HepG2 (cell line): Measurements from ENCODE around the gene VSIG10L2. TPM values are rescaled to one million over a fixed set of nuclear protein-coding genes. Genes with fewer than 3 reads are reported as not detected.

Experiments used
- CEBPZ ChIP-seq: IDR thresholded peaks from 2 replicates; pipeline ENCODE4 v1.6.1; 2012; ENCODE audit warnings: low read length, improper control_type of control experiment
- KDM5A ChIP-seq: fragments of 200-600 bp; sonication (generic); IDR thresholded peaks from 2 replicates; pipeline ENCODE4 v1.7.0; 2018; ENCODE audit warnings: antibody characterized with exemption, mild to moderate bottlenecking, low read length, borderline replicate concordance
- MED13 ChIP-seq: sonication (generic); formaldehyde crosslinking; IDR thresholded peaks from 2 replicates; pipeline ENCODE4 v1.5.0; 2020; ENCODE audit warnings: missing genetic modification reagents
- NFE2 ChIP-seq: sonication (generic); formaldehyde crosslinking; IDR thresholded peaks from 2 replicates; pipeline ENCODE4 v1.4.0; 2020; ENCODE audit warnings: missing genetic modification reagents
- ZNF124 ChIP-seq: sonication (generic); formaldehyde crosslinking; IDR thresholded peaks from 2 replicates; pipeline ENCODE4 v1.4.0; 2020; ENCODE audit warnings: missing genetic modification reagents
- ZNF841 ChIP-seq: sonication (generic); formaldehyde crosslinking; IDR thresholded peaks from 2 replicates; pipeline ENCODE4 v1.8.1; 2023; ENCODE audit warnings: missing genetic modification reagents, borderline replicate concordance
- polyA plus RNA-seq, 8 experiments: library from polyadenylated mRNA; depleted of rRNA in 3 of 8; stranded (reverse) in 7 of 8; unstranded in 1 of 8; fragments of >200 nt; fragmentation: Illumina TruSeq in 4 of 8; extraction: Trizol in 4 of 8; gene quantifications; 2 replicates each; pipeline versions ENCODE4 v1.2.1 to v1.2.3, GENCODE V29; 2011 to 2016; ENCODE audit warnings: low read depth in 4 of 8, missing spikeins in 1 of 8, mixed read lengths in 1 of 8; ENCODE audit not compliant: insufficient read depth in 1 of 8
- total RNA-seq, 5 experiments: library from RNA; depleted of rRNA; stranded (reverse); fragments of >200 nt; fragmentation: Illumina TruSeq; extraction: Trizol; gene quantifications; 2 replicates each; pipeline ENCODE4 v1.2.3, GENCODE V29; 2016; ENCODE audit warnings: low read depth in 1 of 5
- TF ChIP-seq, protein P1 (sequence below): sonication (generic); formaldehyde crosslinking; IDR thresholded peaks from 2 replicates; pipeline ENCODE4 v1.4.0; 2020; ENCODE audit warnings: missing genetic modification reagents

VSIG10L2 gene
- total and polyA plus RNA-seq, 2 of the 13 experiments (the other 11 are each of a cell fraction or from before 2014, with no cell fraction given) = 0.21 TPM; not detected in 1

DNA sequence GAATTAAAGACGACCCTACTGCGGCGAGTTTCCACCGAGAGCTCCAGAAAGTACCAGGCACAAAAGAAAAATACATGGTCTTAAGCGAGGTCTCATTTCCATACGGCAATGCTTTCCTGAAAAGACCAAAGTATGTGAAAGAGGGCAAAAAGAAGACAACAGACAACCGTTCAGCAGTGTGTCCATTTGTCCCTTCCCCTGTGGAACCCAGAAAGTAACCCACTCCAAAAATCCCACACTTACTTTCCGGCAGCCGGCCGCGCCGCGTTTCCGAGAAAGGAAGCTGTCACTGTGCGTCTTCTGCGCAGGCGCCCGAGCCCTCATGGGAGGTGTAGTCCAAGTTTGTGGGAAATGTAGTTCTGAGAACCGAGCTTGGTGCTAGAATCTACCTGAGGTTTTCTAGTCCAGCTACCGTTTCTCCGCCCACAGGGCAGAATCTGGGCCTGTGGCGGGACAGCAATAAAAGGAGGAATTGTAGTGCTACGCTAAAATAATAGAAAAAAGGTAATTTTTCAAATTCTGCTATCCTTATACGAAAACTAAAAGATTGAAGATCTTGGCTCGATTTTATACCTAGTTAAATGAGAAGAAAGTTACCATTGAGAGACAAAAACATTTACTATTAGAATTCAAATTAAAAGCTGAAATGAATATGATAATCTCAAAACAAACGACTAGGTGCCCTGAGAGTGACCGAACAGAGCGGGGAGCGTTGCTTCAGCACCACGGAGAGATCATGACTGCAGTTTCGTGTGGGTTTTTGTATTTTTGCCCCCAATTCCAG lies 42.7 kb upstream of the VSIG10L2 start, which contains the start of gene PUS3 (continued):
- TF ChIP-seq, protein P1, sequence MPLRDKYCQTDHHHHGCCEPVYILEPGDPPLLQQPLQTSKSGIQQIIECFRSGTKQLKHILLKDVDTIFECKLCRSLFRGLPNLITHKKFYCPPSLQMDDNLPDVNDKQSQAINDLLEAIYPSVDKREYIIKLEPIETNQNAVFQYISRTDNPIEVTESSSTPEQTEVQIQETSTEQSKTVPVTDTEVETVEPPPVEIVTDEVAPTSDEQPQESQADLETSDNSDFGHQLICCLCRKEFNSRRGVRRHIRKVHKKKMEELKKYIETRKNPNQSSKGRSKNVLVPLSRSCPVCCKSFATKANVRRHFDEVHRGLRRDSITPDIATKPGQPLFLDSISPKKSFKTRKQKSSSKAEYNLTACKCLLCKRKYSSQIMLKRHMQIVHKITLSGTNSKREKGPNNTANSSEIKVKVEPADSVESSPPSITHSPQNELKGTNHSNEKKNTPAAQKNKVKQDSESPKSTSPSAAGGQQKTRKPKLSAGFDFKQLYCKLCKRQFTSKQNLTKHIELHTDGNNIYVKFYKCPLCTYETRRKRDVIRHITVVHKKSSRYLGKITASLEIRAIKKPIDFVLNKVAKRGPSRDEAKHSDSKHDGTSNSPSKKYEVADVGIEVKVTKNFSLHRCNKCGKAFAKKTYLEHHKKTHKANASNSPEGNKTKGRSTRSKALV (CRISPR knock-in tag) = no peak
- no peak for TF ChIP-seq MED13 (CRISPR knock-in tag)
- no peak for TF ChIP-seq NFE2
- 0 out of 2 replicates have a peak, but pooled peaks have one; percentile 27 for TF ChIP-seq KDM5A
- no peak for TF ChIP-seq CEBPZ
- TF ChIP-seq ZNF124 (CRISPR knock-in tag) = peak; percentile 47; the same call in 1 of the 2 replicates
- no peak for TF ChIP-seq ZNF841 (CRISPR knock-in tag)
